Vagina (tissue), 2 donors: ENCODE results near the gene MALT1. TPM values are rescaled to one million over a fixed set of nuclear protein-coding genes. Genes with fewer than 3 reads are reported as not detected.

ENCODE experiments used
- DNase-seq, 2 donors: peaks; one replicate each; pipeline ENCODE4 v3.0.0-alpha.2; 2017; ENCODE audit errors: extremely low spot score in 2 of 2
- H3K27ac ChIP-seq: fragments of 200-600 bp; sonication (generic); one replicate; pipeline ENCODE4 v1.5.1; 2019
- H3K27me3 ChIP-seq: fragments of 200-600 bp; sonication (generic); one replicate; pipeline ENCODE4 v1.5.1; 2019
- H3K36me3 ChIP-seq, 2 donors: fragments of 200-600 bp; sonication (generic); one replicate each; pipeline ENCODE4 v1.5.1; 2017 to 2019
- H3K4me1 ChIP-seq: fragments of 200-600 bp; sonication (generic); one replicate; pipeline ENCODE4 v1.5.1; 2019
- H3K4me3 ChIP-seq, 2 donors: fragments of 200-600 bp; sonication (generic); 1 replicate in 1 of 2; 2 replicates in 1 of 2; pipeline ENCODE4 v1.5.1; 2016 to 2019
- H3K9me3 ChIP-seq: fragments of 200-600 bp; sonication (generic); one replicate; pipeline ENCODE4 v1.5.1; 2019
- CTCF ChIP-seq, 3 experiments: fragments of 450-650 bp in 2 of 3; fragments of 200-600 bp in 1 of 3; sonication (generic) in 1 of 3; IDR thresholded peaks; one replicate each; pipeline ENCODE4 v1.5.1; 2017 to 2019; ENCODE audit warnings: antibody characterized with exemption in 3 of 3, mild to moderate bottlenecking in 2 of 3, moderate library complexity in 2 of 3
- POLR2A ChIP-seq, 2 donors: fragments of 450-650 bp; IDR thresholded peaks; one replicate each; pipeline ENCODE4 v1.6.1; 2017; ENCODE audit warnings: antibody characterized with exemption in 2 of 2, mild to moderate bottlenecking in 2 of 2, moderate library complexity in 2 of 2
- POLR2AphosphoS5 ChIP-seq, 2 donors: sonication (generic); formaldehyde crosslinking; IDR thresholded peaks; one replicate each; pipeline ENCODE4 v1.9.0; 2017; ENCODE audit warnings: antibody characterized with exemption in 2 of 2, mild to moderate bottlenecking in 2 of 2, low read depth in 1 of 2; ENCODE audit not compliant: insufficient read depth in 1 of 2
- intact Hi-C: fragments of 100-400 bp; cut with DNase I; formaldehyde crosslinking; loops from one replicate; pipeline ENCODE4 v1.15.1; 2023
- total RNA-seq: library from RNA; depleted of rRNA; stranded (reverse); fragments of >200 nt; gene quantifications from one replicate; pipeline ENCODE4 v1.2.3, GENCODE V29; 2016

MALT1 gene
- total RNA-seq, 1 donor from 2014 or later: 35.8 TPM

DNA sequence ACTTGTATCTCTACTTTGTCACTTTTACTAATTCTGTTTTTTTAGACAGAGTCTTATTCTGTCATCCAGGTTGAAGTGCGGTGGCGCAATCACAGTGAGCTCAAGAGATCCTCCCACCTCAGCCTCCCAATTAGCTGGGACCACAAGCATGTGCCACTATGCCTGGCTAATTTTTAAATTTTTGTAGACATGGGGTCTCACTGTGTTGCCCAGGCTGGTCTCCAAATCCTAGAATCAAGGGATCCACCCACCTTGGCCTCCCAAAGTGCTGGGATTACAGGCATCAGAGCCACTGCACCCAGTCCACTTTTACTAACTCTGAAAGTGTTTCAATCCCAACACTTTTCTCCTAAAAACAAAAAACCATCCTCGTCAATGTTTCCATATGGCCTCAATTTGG, 94.9 kb downstream of the MALT1 start:
- Histone ChIP-seq H3K4me1 (peaks cover 13% of the 10 kb centered on the region), H3K27ac (no peak overlapping the region), H3K4me3 (no peak overlapping the region), H3K9me3 (no peaks in the 10 kb centered on the region), H3K27me3 (no peaks in the 10 kb centered on the region), H3K36me3 (no peaks in the 10 kb centered on the region)
- intact Hi-C loops: no loop called here
- TF ChIP-seq POLR2AphosphoS5 (IDR thresholded peaks at IDR 0.05; ENCODE audit: insufficient read depth in 1 of 2, low read depth in 1 of 2) (no peak), POLR2A (IDR thresholded peaks at IDR 0.05) (no peak), CTCF (IDR thresholded peaks at IDR 0.05) (no peak)
- peak in 1 of 2 donors; percentile 32 for DNase-seq

DNA sequence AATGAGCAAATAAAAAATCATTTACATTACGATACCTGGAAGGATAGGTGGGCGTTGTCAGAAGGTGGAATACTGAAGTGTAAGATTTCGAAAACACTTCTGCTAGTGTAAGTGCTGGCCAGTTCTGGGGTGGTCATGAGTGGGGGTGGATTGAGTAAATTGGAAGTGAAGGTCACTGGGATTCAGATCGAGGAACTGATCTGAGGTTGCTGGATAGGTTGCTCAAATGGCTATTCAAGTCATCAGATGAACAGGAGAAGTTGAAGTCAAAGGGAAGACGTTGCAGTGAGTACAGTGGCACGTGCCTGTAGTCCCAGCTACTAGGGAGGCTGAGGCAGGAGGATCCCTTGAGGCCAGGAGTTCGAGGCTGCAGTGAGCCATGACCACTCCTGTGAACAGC, 95.7 kb downstream of the MALT1 start:
- H3K4me1 ChIP-seq: peaks cover 13% of the 10 kb centered on the region
- H3K9me3 ChIP-seq: no peaks in the 10 kb centered on the region
- DNase-seq: no peak
- H3K27ac ChIP-seq: no peak overlapping the region
- no peaks in the 10 kb centered on the region for H3K36me3 ChIP-seq
- TF ChIP-seq CTCF (IDR thresholded peaks at IDR 0.05): no peak
- TF ChIP-seq POLR2AphosphoS5 (IDR thresholded peaks at IDR 0.05; ENCODE audit: insufficient read depth in 1 of 2, low read depth in 1 of 2): no peak
- no peak for TF ChIP-seq POLR2A (IDR thresholded peaks at IDR 0.05)
- intact Hi-C loops: no loop called here
- no peaks in the 10 kb centered on the region for H3K27me3 ChIP-seq
- no peak overlapping the region for H3K4me3 ChIP-seq

GRCh38 chr18:58768293-58768974, 97.2 kb downstream of the MALT1 start:
- Histone ChIP-seq H3K4me3 (peak overlapping the region in 1 of 2 donors; percentile 28), H3K27ac (no peak overlapping the region), H3K27me3 (no peaks in the 10 kb centered on the region), H3K9me3 (no peaks in the 10 kb centered on the region), H3K4me1 (peaks cover 13% of the 10 kb centered on the region), H3K36me3 (no peaks in the 10 kb centered on the region)
- TF ChIP-seq CTCF (IDR thresholded peaks at IDR 0.05) (peak; percentile 42 to 73 (median 52)), POLR2AphosphoS5 (IDR thresholded peaks at IDR 0.05; ENCODE audit: insufficient read depth in 1 of 2, low read depth in 1 of 2) (peak in 1 of 2 donors; percentile 28), POLR2A (IDR thresholded peaks at IDR 0.05) (no peak)
- no peak for DNase-seq
- intact Hi-C loops: no loop called here

DNA sequence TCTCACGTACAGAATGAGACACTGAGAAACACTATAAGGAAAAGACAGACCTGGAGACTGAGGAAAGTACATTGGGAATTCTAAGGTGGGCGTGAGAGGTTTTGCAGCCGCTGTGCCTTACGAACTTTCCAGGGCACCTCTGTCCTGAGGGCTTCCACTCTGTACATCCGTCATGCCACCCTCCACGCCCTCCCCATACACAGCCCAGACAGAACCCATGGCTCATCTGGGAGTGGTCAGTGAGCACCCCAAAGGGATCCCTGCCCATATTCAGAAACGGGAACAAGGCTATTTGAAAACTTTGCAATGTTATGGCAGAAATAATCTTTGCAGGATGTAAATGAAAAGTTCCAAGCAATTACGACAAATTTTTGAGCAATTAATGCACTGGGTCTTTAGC, 98.1 kb downstream of the MALT1 start:
- intact Hi-C loops: no loop called here
- H3K27ac ChIP-seq: no peak overlapping the region
- DNase-seq: no peak

More for the DNA sequence above, 98.1 kb downstream of the MALT1 start:
- Histone ChIP-seq H3K4me1 (peaks cover 13% of the 10 kb centered on the region), H3K36me3 (no peaks in the 10 kb centered on the region), H3K9me3 (no peaks in the 10 kb centered on the region), H3K27me3 (no peaks in the 10 kb centered on the region), H3K4me3 (no peak overlapping the region)
- TF ChIP-seq CTCF (IDR thresholded peaks at IDR 0.05) (no peak), POLR2A (IDR thresholded peaks at IDR 0.05) (no peak), POLR2AphosphoS5 (IDR thresholded peaks at IDR 0.05; ENCODE audit: insufficient read depth in 1 of 2, low read depth in 1 of 2) (no peak)
